HepG2 (cell line): ENCODE data around the gene PCDHGB7. TPM values are rescaled to one million over a fixed set of nuclear protein-coding genes. Genes with fewer than 3 reads are reported as not detected.

ENCODE experiments used
- ATAC-seq: fragments of 200-7000 bp; cut with Tn5 transposase; 3 replicates; pipeline ENCODE4 v1.9.1; 2020; ENCODE audit warnings: mild to moderate bottlenecking, moderate library complexity
- BruUV-seq: library from RNA; stranded (reverse); fragments of 400-500 nt; replicated peaks from 2 replicates; lab custom pipeline; 2021; lab: Mats Ljungman, UMichigan
- CTCF ChIA-PET: fragments of 300-600 bp; formaldehyde crosslinking; extraction: SDS; loops from one replicate; lab custom pipeline; 2021; ENCODE audit warnings: low total read pairs, inconsistent platforms, low intra/inter-chr PET ratio; lab: Yijun Ruan, JAX
- POLR2A ChIA-PET: fragments of 350-600 bp; sonication (Branson Sonifier 250); formaldehyde crosslinking; loops from one replicate; lab custom pipeline; 2020; ENCODE audit warnings: antibody characterized with exemption, inconsistent platforms; lab: Yijun Ruan, JAX
- DNase-seq: peaks from one replicate; pipeline ENCODE4 v3.0.0-alpha.2; 2015; ENCODE audit warnings: low spot score
- FAIRE-seq: peaks from 3 replicates; lab custom pipeline; 2011; peaks lifted over from hg19 to GRCh38; lab: Jason Lieb, UNC
- H2AFZ ChIP-seq: one replicate; pipeline ENCODE4 v1.6.1; 2011; ENCODE audit warnings: low read length, inconsistent platforms
- H3K27ac ChIP-seq: fragments of 300-600 bp; 3 replicates; pipeline ENCODE4 v1.8.0; 2011; ENCODE audit warnings: mixed run types, mild to moderate bottlenecking, mixed read lengths, low read length, inconsistent platforms; ENCODE audit not compliant: insufficient read depth; ENCODE audit errors: extremely low read length
- H3K27me3 ChIP-seq, 2 experiments: fragments of 200-600 bp in 1 of 2; 2 replicates in 1 of 2; 3 replicates in 1 of 2; pipeline versions ENCODE4 v1.6.0 to v1.8.0; 2011; ENCODE audit warnings: low read length in 2 of 2, mild to moderate bottlenecking in 2 of 2, moderate library complexity in 2 of 2, inconsistent platforms in 1 of 2; ENCODE audit not compliant: insufficient read depth in 2 of 2, control insufficient read depth in 1 of 2
- H3K36me3 ChIP-seq, 2 experiments: fragments of 200-600 bp in 1 of 2; replicated peaks in 1 of 2; 2 replicates in 1 of 2; 3 replicates in 1 of 2; pipeline versions ENCODE4 v1.5.1 to v1.8.0; 2011; ENCODE audit warnings: low read length in 2 of 2, inconsistent platforms in 1 of 2; ENCODE audit not compliant: insufficient read depth in 2 of 2, control insufficient read depth in 1 of 2
- H3K4me1 ChIP-seq: 2 replicates; pipeline ENCODE4 v1.5.1; 2012; ENCODE audit warnings: low read length, inconsistent platforms; ENCODE audit not compliant: insufficient read depth
- H3K4me2 ChIP-seq: 2 replicates; pipeline ENCODE4 v1.6.0; 2011; ENCODE audit warnings: low read depth, low read length, inconsistent platforms
- H3K4me3 ChIP-seq, 3 experiments: fragments of 200-600 bp in 1 of 3; sonication (generic), shearing (Covaris generic) in 1 of 3; replicated peaks in 1 of 3; 2 replicates each; pipeline ENCODE4 v1.5.1; 2011 to 2016; ENCODE audit warnings: low read length in 3 of 3, inconsistent platforms in 2 of 3, low read depth in 2 of 3, mild to moderate bottlenecking in 2 of 3, control low read depth in 1 of 3, mixed read lengths in 1 of 3; ENCODE audit not compliant: insufficient read depth in 1 of 3
- H3K79me2 ChIP-seq: one replicate; pipeline ENCODE4 v1.6.1; 2011; ENCODE audit warnings: low read length, inconsistent platforms; ENCODE audit not compliant: insufficient read depth
- H3K9ac ChIP-seq: 2 replicates; pipeline ENCODE4 v1.6.0; 2011; ENCODE audit warnings: mild to moderate bottlenecking, low read depth, low read length, inconsistent platforms; ENCODE audit not compliant: insufficient read depth
- H3K9me3 ChIP-seq: 2 replicates; pipeline ENCODE4 v1.5.1; 2012; ENCODE audit warnings: mild to moderate bottlenecking, low read length
- H4K20me1 ChIP-seq: 2 replicates; pipeline ENCODE4 v1.6.0; 2011; ENCODE audit warnings: inconsistent platforms, mild to moderate bottlenecking, low read length, moderate library complexity; ENCODE audit not compliant: insufficient read depth
- DNMT1 ChIP-seq: sonication (generic); formaldehyde crosslinking; IDR thresholded peaks from 2 replicates; pipeline ENCODE4 v1.5.1; 2020; ENCODE audit warnings: mild to moderate bottlenecking, missing genetic modification reagents
- RXRA ChIP-seq: sonication (generic); formaldehyde crosslinking; IDR thresholded peaks from 2 replicates; pipeline ENCODE4 v1.5.1; 2020; ENCODE audit warnings: missing genetic modification reagents
- STAG1 ChIP-seq: sonication (generic); formaldehyde crosslinking; IDR thresholded peaks from 2 replicates; pipeline ENCODE4 v1.4.0; 2020; ENCODE audit warnings: missing genetic modification reagents
- ZNF432 ChIP-seq: sonication (generic); formaldehyde crosslinking; IDR thresholded peaks from 2 replicates; pipeline ENCODE4 v1.5.0; 2020; ENCODE audit warnings: missing genetic modification reagents, mild to moderate bottlenecking, borderline replicate concordance
- WGBS: methylation state at CpG from one replicate; pipeline ENCODE4 v1.1.6; 2017; ENCODE audit warnings: low lambda C conversion rate; 5-methylcytosine and 5-hydroxymethylcytosine counted together
- in situ Hi-C: cut with HindIII; loops from 2 replicates; pipeline ENCODE4 v1.10.0; 2017; ENCODE audit warnings: low pct_unique_long_range_greater_than_20kb; ENCODE audit not compliant: extremely low pct_ligation_motif_present
- intact Hi-C: fragments of 100-400 bp; cut with micrococcal nuclease; formaldehyde crosslinking; loops from one replicate; pipeline ENCODE4 v1.10.0; 2022; ENCODE audit not compliant: unreplicated experiment
- polyA plus RNA-seq, 8 experiments: library from polyadenylated mRNA; depleted of rRNA in 3 of 8; stranded (reverse) in 7 of 8; unstranded in 1 of 8; fragments of >200 nt; fragmentation: Illumina TruSeq in 4 of 8; extraction: Trizol in 4 of 8; gene quantifications; 2 replicates each; pipeline versions ENCODE4 v1.2.1 to v1.2.3, GENCODE V29; 2011 to 2016; ENCODE audit warnings: low read depth in 4 of 8, missing spikeins in 1 of 8, mixed read lengths in 1 of 8; ENCODE audit not compliant: insufficient read depth in 1 of 8
- total RNA-seq, 5 experiments: library from RNA; depleted of rRNA; stranded (reverse); fragments of >200 nt; fragmentation: Illumina TruSeq; extraction: Trizol; gene quantifications; 2 replicates each; pipeline ENCODE4 v1.2.3, GENCODE V29; 2016; ENCODE audit warnings: low read depth in 1 of 5

The PCDHGB7 gene
- total and polyA plus RNA-seq, 2 of the 13 experiments (the other 11 are each of a cell fraction or from before 2014, with no cell fraction given), result 0.08 to 0.18 TPM

GRCh38 chr5:141371572-141372475 is 45.7 kb upstream of the PCDHGB7 start:
- DNase-seq (no peak), ATAC-seq (no peak), FAIRE-seq (no peak)
- intact Hi-C loops (no loop called here), in situ Hi-C loops (no loop called here)
- Histone ChIP-seq H3K27ac (no peak overlapping the region), H2AFZ (no peak overlapping the region), H4K20me1 (no peaks in the 10 kb centered on the region), H3K36me3 (no peaks in the 10 kb centered on the region), H3K9me3 (peaks cover 53% of the 10 kb centered on the region), H3K79me2 (no peaks in the 10 kb centered on the region), H3K4me1 (no peaks in the 10 kb centered on the region), H3K4me3 (no peak overlapping the region), H3K4me2 (no peak overlapping the region), H3K27me3 (no peaks in the 10 kb centered on the region), H3K9ac (no peak overlapping the region)
- BruUV-seq, result no TSS peak
- WGBS, result 73% methylated on average over 40 of the region's 69 CpGs
- CTCF ChIA-PET, result no interaction called here
- POLR2A ChIA-PET, result no interaction called here
- TF ChIP-seq RXRA (no peak), DNMT1 (CRISPR knock-in tag) (0 out of 2 replicates have a peak, but pooled peaks have one; percentile 57)

GRCh38 chr5:141373673-141374317 is 43.7 kb upstream of the PCDHGB7 start, which contains the start of gene PCDHGA6:
Gene PCDHGA6, plus strand, starts transcription at chr5:141373891. Its CDS starts 193 bp downstream, at chr5:141374084.
- Histone ChIP-seq H3K4me3 (no peak within 1 kb of the TSS), H3K79me2 (no peaks in the 10 kb centered on the region), H3K36me3 (no peaks in the 10 kb centered on the region), H3K9me3 (peaks cover 53% of the 10 kb centered on the region), H4K20me1 (no peaks in the 10 kb centered on the region), H3K27me3 (no peaks in the 10 kb centered on the region), H3K4me2 (no peak within 1 kb of the TSS), H3K9ac (no peak within 1 kb of the TSS), H2AFZ (no peak within 1 kb of the TSS), H3K27ac (no peak within 1 kb of the TSS), H3K4me1 (no peaks in the 10 kb centered on the region)
- TF ChIP-seq ZNF432 (no peak), STAG1 (peak; percentile 30; the same call in 1 of the 2 replicates)
- no TSS peak for BruUV-seq
- in situ Hi-C loops, result no loop called here
- CTCF ChIA-PET, result no interaction called here
- intact Hi-C loops, result no loop called here
- DNase-seq (no peak), FAIRE-seq (no peak), ATAC-seq (no peak)
- POLR2A ChIA-PET, result no interaction called here
- 72% methylated on average over 22 of the region's 27 CpGs for WGBS
